ACHN (cell line): ENCODE data around the gene TMEM74B.
"Not testable (repeated sequence)": the region's sequence is repeated elsewhere in the genome, so short reads cannot be mapped to it uniquely, and the experiment has no call there.

Experiments
- DNase-seq: peaks from one replicate; pipeline ENCODE4 v3.0.0-alpha.2; 2015
- in situ Hi-C: cut with HindIII; loops from 2 replicates; pipeline ENCODE4 v1.10.0; 2017; ENCODE audit warnings: low sequenced_read_pairs, low pct_ligation_motif_present, low pct_unique_long_range_greater_than_20kb

The TMEM74B gene

GRCh38 chr20:1160991-1161390, 23.8 kb downstream of the TMEM74B start:
- no peak for DNase-seq
- in situ Hi-C loops = no loop called here

GRCh38 chr20:1160496-1160895, 24.3 kb downstream of the TMEM74B start:
- DNase-seq = no peak
- in situ Hi-C loops = no loop called here

- in situ Hi-C loops = no loop called here
- DNase-seq = no peak
Observed at GRCh38 chr20:1155342-1155741, 29.4 kb downstream of the TMEM74B start.

- DNase-seq = no peak
- in situ Hi-C loops = no loop called here
Observed at GRCh38 chr20:1154691-1155090, 30.1 kb downstream of the TMEM74B start.

- in situ Hi-C loops = no loop called here
- no peak for DNase-seq
Observed at GRCh38 chr20:1154226-1154625, 30.6 kb downstream of the TMEM74B start.

- in situ Hi-C loops = no loop called here
- DNase-seq = no peak
Observed at GRCh38 chr20:1150968-1151367, 33.8 kb downstream of the TMEM74B start.

- DNase-seq = no peak
- in situ Hi-C loops = no loop called here
Observed at GRCh38 chr20:1150218-1150617, 34.6 kb downstream of the TMEM74B start.

- DNase-seq, in situ Hi-C loops: not testable (repeated sequence)
Observed at GRCh38 chr20:1149812-1150211, 35.0 kb downstream of the TMEM74B start.

GRCh38 chr20:1146957-1147356, 37.8 kb downstream of the TMEM74B start:
- no peak for DNase-seq
- in situ Hi-C loops = no loop called here

- DNase-seq = no peak
- in situ Hi-C loops = no loop called here
Observed at GRCh38 chr20:1144401-1145172, 40.2 kb downstream of the TMEM74B start.

- in situ Hi-C loops = no loop called here
- DNase-seq = no peak
Observed at GRCh38 chr20:1137236-1137635, 47.5 kb downstream of the TMEM74B start.

- DNase-seq = no peak
- in situ Hi-C loops = no loop called here
Observed at GRCh38 chr20:1134836-1135235, 49.9 kb downstream of the TMEM74B start.

GRCh38 chr20:1134355-1134754, 50.4 kb downstream of the TMEM74B start:
- in situ Hi-C loops = no loop called here
- DNase-seq = no peak

- DNase-seq = no peak
- in situ Hi-C loops = no loop called here
Observed at GRCh38 chr20:1131354-1131753, 53.4 kb downstream of the TMEM74B start.

- in situ Hi-C loops = no loop called here
- no peak for DNase-seq
Observed at GRCh38 chr20:1130847-1131246, 53.9 kb downstream of the TMEM74B start.
